ENCODE measurements around the gene NEK11. TPM values are rescaled to one million over a fixed set of nuclear protein-coding genes. Genes with fewer than 3 reads are reported as not detected.

Gene NEK11
- total RNA-seq, 1 experiment from 2014 or later = 13.2 TPM

DNA sequence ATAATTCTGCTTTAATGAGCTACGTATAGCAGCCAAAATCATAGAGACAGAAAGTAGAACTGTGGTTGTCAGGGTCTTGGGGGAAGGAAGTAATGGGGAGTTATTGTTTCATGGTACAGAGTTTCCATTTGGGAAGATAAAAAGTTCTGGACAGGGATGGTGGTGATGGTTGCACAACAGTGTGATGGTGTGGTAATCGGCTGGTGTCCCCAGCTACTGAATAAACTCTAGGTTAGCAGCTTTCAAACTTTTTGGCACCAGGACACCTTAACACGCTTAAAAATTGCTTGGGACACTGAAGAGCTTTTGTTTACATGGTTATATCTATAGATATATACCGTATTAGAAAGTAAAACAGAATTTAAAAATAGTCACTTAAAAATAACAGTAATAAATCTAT is 166.0 kb downstream of the NEK11 start:
- no peaks in the 10 kb centered on the region for H4K20me1 ChIP-seq (ENCODE audit: insufficient read depth)
- H3K4me2 ChIP-seq = no peak overlapping the region
- no peaks in the 10 kb centered on the region for H3F3A ChIP-seq (ENCODE audit: insufficient read depth, low read depth)
- no peak for TF ChIP-seq EZH2 (IDR thresholded peaks at IDR 0.05; ENCODE audit: low read depth)
- TF ChIP-seq, protein P1, sequence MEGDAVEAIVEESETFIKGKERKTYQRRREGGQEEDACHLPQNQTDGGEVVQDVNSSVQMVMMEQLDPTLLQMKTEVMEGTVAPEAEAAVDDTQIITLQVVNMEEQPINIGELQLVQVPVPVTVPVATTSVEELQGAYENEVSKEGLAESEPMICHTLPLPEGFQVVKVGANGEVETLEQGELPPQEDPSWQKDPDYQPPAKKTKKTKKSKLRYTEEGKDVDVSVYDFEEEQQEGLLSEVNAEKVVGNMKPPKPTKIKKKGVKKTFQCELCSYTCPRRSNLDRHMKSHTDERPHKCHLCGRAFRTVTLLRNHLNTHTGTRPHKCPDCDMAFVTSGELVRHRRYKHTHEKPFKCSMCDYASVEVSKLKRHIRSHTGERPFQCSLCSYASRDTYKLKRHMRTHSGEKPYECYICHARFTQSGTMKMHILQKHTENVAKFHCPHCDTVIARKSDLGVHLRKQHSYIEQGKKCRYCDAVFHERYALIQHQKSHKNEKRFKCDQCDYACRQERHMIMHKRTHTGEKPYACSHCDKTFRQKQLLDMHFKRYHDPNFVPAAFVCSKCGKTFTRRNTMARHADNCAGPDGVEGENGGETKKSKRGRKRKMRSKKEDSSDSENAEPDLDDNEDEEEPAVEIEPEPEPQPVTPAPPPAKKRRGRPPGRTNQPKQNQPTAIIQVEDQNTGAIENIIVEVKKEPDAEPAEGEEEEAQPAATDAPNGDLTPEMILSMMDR (conservative IDR thresholded peaks at IDR 0.05) = no peak
- ChIA-PET CTCF (no interaction called here), POLR2A (ENCODE audit: unreplicated experiment) (no interaction called here)
- no peak overlapping the region for H2AFZ ChIP-seq
- no peak for DNase-seq
- no peaks in the 10 kb centered on the region; the same call in 1 of the 2 replicates for H3K9me3 ChIP-seq (ENCODE audit: insufficient read depth, low read depth)
- intact Hi-C loops (cut with micrococcal nuclease; ENCODE audit: unreplicated experiment) = no loop called here
- H3K36me3 ChIP-seq (ENCODE audit: low read depth) = no peaks in the 10 kb centered on the region
- no peak overlapping the region for H3K27ac ChIP-seq
- H3K9me2 ChIP-seq (ENCODE audit: insufficient read depth) = 0 out of 2 replicates have a peak, but pooled peaks cover 4% of the 10 kb centered on the region
- H3K27me3 ChIP-seq (ENCODE audit: insufficient read depth, low read depth) = no peaks in the 10 kb centered on the region
- no TSS peak for BruUV-seq (replicated peaks)
- no peaks in the 10 kb centered on the region for H3K79me2 ChIP-seq (ENCODE audit: low read depth)
- no peak overlapping the region for H3K4me3 ChIP-seq
- no peaks in the 10 kb centered on the region for H3K4me1 ChIP-seq (replicated peaks; ENCODE audit: insufficient read depth)

GRCh38 chr3:131193641-131194238 is 167.1 kb downstream of the NEK11 start:
- Histone ChIP-seq H3K4me1 (replicated peaks; ENCODE audit: insufficient read depth) (no peaks in the 10 kb centered on the region), H2AFZ (no peak overlapping the region), H3K4me2 (no peak overlapping the region), H3K27ac (no peak overlapping the region), H3F3A (ENCODE audit: insufficient read depth, low read depth) (no peaks in the 10 kb centered on the region), H4K20me1 (ENCODE audit: insufficient read depth) (no peaks in the 10 kb centered on the region), H3K4me3 (no peak overlapping the region), H3K9me3 (ENCODE audit: insufficient read depth, low read depth) (no peaks in the 10 kb centered on the region; the same call in 1 of the 2 replicates), H3K79me2 (ENCODE audit: low read depth) (no peaks in the 10 kb centered on the region), H3K36me3 (ENCODE audit: low read depth) (no peaks in the 10 kb centered on the region), H3K9me2 (ENCODE audit: insufficient read depth) (0 out of 2 replicates have a peak, but pooled peaks cover 4% of the 10 kb centered on the region), H3K27me3 (ENCODE audit: insufficient read depth, low read depth) (no peaks in the 10 kb centered on the region)
- intact Hi-C loops (cut with micrococcal nuclease; ENCODE audit: unreplicated experiment) = no loop called here
- ChIA-PET CTCF (no interaction called here), POLR2A (ENCODE audit: unreplicated experiment) (no interaction called here)
- DNase-seq = peak in 1 of 2 experiments; percentile 59
- BruUV-seq (replicated peaks) = no TSS peak
- TF ChIP-seq, protein P1 (conservative IDR thresholded peaks at IDR 0.05) = no peak; the same call in 1 of the 2 replicates
- TF ChIP-seq EZH2 (IDR thresholded peaks at IDR 0.05; ENCODE audit: low read depth) = no peak

- Histone ChIP-seq H3K4me2 (no peak overlapping the region), H2AFZ (no peak overlapping the region), H3K4me3 (no peak overlapping the region), H3K9me2 (ENCODE audit: insufficient read depth) (0 out of 2 replicates have a peak, but pooled peaks cover 4% of the 10 kb centered on the region), H4K20me1 (ENCODE audit: insufficient read depth) (no peaks in the 10 kb centered on the region), H3F3A (ENCODE audit: insufficient read depth, low read depth) (no peaks in the 10 kb centered on the region), H3K9me3 (ENCODE audit: insufficient read depth, low read depth) (no peaks in the 10 kb centered on the region; the same call in 1 of the 2 replicates), H3K79me2 (ENCODE audit: low read depth) (no peaks in the 10 kb centered on the region), H3K4me1 (replicated peaks; ENCODE audit: insufficient read depth) (no peaks in the 10 kb centered on the region), H3K36me3 (ENCODE audit: low read depth) (no peaks in the 10 kb centered on the region), H3K27me3 (ENCODE audit: insufficient read depth, low read depth) (no peaks in the 10 kb centered on the region), H3K27ac (no peak overlapping the region)
- ChIA-PET POLR2A (ENCODE audit: unreplicated experiment) (no interaction called here), CTCF (no interaction called here)
- no peak for DNase-seq
- TF ChIP-seq, protein P1 (conservative IDR thresholded peaks at IDR 0.05) = no peak
- no peak for TF ChIP-seq EZH2 (IDR thresholded peaks at IDR 0.05; ENCODE audit: low read depth)
- intact Hi-C loops (cut with micrococcal nuclease; ENCODE audit: unreplicated experiment) = no loop called here
- no TSS peak for BruUV-seq (replicated peaks)
Observed at GRCh38 chr3:131194816-131195215, 168.1 kb downstream of the NEK11 start.

Measured in PC-9 (cell line).